ENCODE results near the gene NFIA.
"Not testable (repeated sequence)": the region's sequence is repeated elsewhere in the genome, so short reads cannot be mapped to it uniquely, and the experiment has no call there.

GRCh38 chr1:61126843-61127242 is 44.5 kb downstream of the NFIA start:
- not testable (repeated sequence) for TF ChIP-seq SPI1 (IDR thresholded peaks at IDR 0.05; ENCODE audit: low read depth, low read length); POLR2AphosphoS5 (IDR thresholded peaks at IDR 0.05; ENCODE audit: low read depth, low read length); POLR2A (IDR thresholded peaks at IDR 0.05; ENCODE audit: low read depth, low read length); TAF1 (IDR thresholded peaks at IDR 0.05; ENCODE audit: low read depth, low read length); PAX5 (IDR thresholded peaks at IDR 0.05; ENCODE audit: insufficient read depth, low read length, severe bottlenecking)

Measured in GM12891 (cell line).